Measurements from ENCODE around the gene MYLK. TPM values are rescaled to one million over a fixed set of nuclear protein-coding genes. Genes with fewer than 3 reads are reported as not detected.

MYLK gene
- total and polyA plus RNA-seq, 10 of the 15 experiments (the other 5 are each of a cell fraction or from before 2014, with no cell fraction given): 0.04 to 1.6 (median 0.42) TPM; not detected in 1

- TF ChIP-seq ATF3 (IDR thresholded peaks at IDR 0.05; ENCODE audit: borderline replicate concordance, extremely low read depth, low read depth, low read length) (peak; percentile 64; the same call in 1 of the 2 replicates), YY1 (IDR thresholded peaks at IDR 0.05; ENCODE audit: low read depth, low read length) (peak; percentile 49; the same call in 1 of the 2 replicates), BRCA1 (IDR thresholded peaks at IDR 0.05; ENCODE audit: low read depth, low read length) (no peak), SMC3 (IDR thresholded peaks at IDR 0.05; ENCODE audit: borderline replicate concordance, low read length) (peak; percentile 57), SUZ12 (IDR thresholded peaks at IDR 0.05; ENCODE audit: unreplicated experiment) (no peak), ZNF274 (IDR thresholded peaks at IDR 0.05; ENCODE audit: insufficient read depth, insufficient read length) (no peak), SP1 (IDR thresholded peaks at IDR 0.05; ENCODE audit: low read depth, low read length) (no peak), RAD21 (IDR thresholded peaks at IDR 0.05; ENCODE audit: insufficient read depth, low read depth, low read length) (peak; percentile 67), CREM (IDR thresholded peaks at IDR 0.05; ENCODE audit: low read depth) (peak; percentile 93), IKZF2 (IDR thresholded peaks at IDR 0.05) (no peak), STAT3 (IDR thresholded peaks at IDR 0.05; ENCODE audit: low read depth, low read length) (no peak), SUPT20H (IDR thresholded peaks at IDR 0.05; ENCODE audit: borderline replicate concordance, control insufficient read depth, low read depth, low read length) (no peak), E2F4 (IDR thresholded peaks at IDR 0.05; ENCODE audit: low read depth, low read length) (peak; percentile 13; the same call in 1 of the 2 replicates)
- TF ChIP-seq, protein P1, sequence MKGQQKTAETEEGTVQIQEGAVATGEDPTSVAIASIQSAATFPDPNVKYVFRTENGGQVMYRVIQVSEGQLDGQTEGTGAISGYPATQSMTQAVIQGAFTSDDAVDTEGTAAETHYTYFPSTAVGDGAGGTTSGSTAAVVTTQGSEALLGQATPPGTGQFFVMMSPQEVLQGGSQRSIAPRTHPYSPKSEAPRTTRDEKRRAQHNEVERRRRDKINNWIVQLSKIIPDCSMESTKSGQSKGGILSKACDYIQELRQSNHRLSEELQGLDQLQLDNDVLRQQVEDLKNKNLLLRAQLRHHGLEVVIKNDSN (IDR thresholded peaks at IDR 0.05; ENCODE audit: borderline replicate concordance, extremely low read length, insufficient read depth, low read depth, low read length): no peak
- TF ChIP-seq, protein P2, sequence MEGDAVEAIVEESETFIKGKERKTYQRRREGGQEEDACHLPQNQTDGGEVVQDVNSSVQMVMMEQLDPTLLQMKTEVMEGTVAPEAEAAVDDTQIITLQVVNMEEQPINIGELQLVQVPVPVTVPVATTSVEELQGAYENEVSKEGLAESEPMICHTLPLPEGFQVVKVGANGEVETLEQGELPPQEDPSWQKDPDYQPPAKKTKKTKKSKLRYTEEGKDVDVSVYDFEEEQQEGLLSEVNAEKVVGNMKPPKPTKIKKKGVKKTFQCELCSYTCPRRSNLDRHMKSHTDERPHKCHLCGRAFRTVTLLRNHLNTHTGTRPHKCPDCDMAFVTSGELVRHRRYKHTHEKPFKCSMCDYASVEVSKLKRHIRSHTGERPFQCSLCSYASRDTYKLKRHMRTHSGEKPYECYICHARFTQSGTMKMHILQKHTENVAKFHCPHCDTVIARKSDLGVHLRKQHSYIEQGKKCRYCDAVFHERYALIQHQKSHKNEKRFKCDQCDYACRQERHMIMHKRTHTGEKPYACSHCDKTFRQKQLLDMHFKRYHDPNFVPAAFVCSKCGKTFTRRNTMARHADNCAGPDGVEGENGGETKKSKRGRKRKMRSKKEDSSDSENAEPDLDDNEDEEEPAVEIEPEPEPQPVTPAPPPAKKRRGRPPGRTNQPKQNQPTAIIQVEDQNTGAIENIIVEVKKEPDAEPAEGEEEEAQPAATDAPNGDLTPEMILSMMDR (IDR thresholded peaks at IDR 0.05 in 2 of 3, conservative IDR thresholded peaks at IDR 0.05 in 1 of 3; ENCODE audit: control insufficient read depth in 2 of 3, extremely low read depth in 1 of 3, insufficient read depth in 1 of 3, low read depth in 3 of 3, low read length in 3 of 3): peak; percentile 81 to 89 (median 87)
These were observed 160.5 kb downstream of the MYLK start (continued) for GRCh38 chr3:123723522-123724168.
